Thyroid gland (tissue), 4 donors: ENCODE measurements around the gene MAGT1. TPM values are rescaled to one million over a fixed set of nuclear protein-coding genes. Genes with fewer than 3 reads are reported as not detected.
A peak's percentile ranks its signal among the peaks of the same experiment; 100 is the strongest.

Experiments
- DNase-seq, 2 donors: peaks; one replicate each; pipeline ENCODE4 v3.0.0-alpha.2; 2019
- H3K27ac ChIP-seq, 3 donors: fragments of 200-600 bp; sonication (generic); 1 replicate in 2 of 3; 2 replicates in 1 of 3; pipeline ENCODE4 v1.5.1; 2016 to 2019; ENCODE audit warnings: mild to moderate bottlenecking in 1 of 3, moderate library complexity in 1 of 3
- H3K27me3 ChIP-seq: fragments of 200-600 bp; sonication (generic); one replicate; pipeline ENCODE4 v1.5.1; 2019
- H3K36me3 ChIP-seq, 2 donors: fragments of 200-600 bp; sonication (generic); one replicate each; pipeline ENCODE4 v1.5.1; 2016 to 2019
- H3K4me1 ChIP-seq, 2 donors: fragments of 200-600 bp; sonication (generic); one replicate each; pipeline ENCODE4 v1.5.1; 2017 to 2019
- H3K4me3 ChIP-seq, 3 donors: fragments of 200-600 bp; sonication (generic); replicated peaks in 1 of 3; 1 replicate in 2 of 3; 2 replicates in 1 of 3; pipeline ENCODE4 v1.5.1; 2016; ENCODE audit warnings: mild to moderate bottlenecking in 1 of 3
- H3K9me3 ChIP-seq: fragments of 200-600 bp; sonication (generic); one replicate; pipeline ENCODE4 v1.5.1; 2017
- CTCF ChIP-seq, 6 experiments: fragments of 200-600 bp in 3 of 6; fragments of 450-650 bp in 3 of 6; sonication (generic) in 3 of 6; IDR thresholded peaks; one replicate each; pipeline ENCODE4 v1.5.1; 2016 to 2019; ENCODE audit warnings: antibody characterized with exemption in 6 of 6, mild to moderate bottlenecking in 2 of 6, inconsistent platforms in 1 of 6, moderate library complexity in 1 of 6
- POLR2A ChIP-seq, 2 donors: fragments of 450-650 bp; IDR thresholded peaks; one replicate each; pipeline ENCODE4 v1.6.1; 2017; ENCODE audit warnings: antibody characterized with exemption in 2 of 2, mild to moderate bottlenecking in 2 of 2, moderate library complexity in 1 of 2
- WGBS, 2 donors: methylation state at CpG; one replicate each; pipeline ENCODE4 v1.1.5; 2017; 5-methylcytosine and 5-hydroxymethylcytosine counted together
- intact Hi-C: fragments of 100-400 bp; cut with DNase I; formaldehyde crosslinking; loops from one replicate; pipeline ENCODE4 v1.15.1; 2023
- total RNA-seq, 4 donors: library from RNA; depleted of rRNA; stranded (reverse); fragments of >200 nt; gene quantifications; one replicate each; pipeline ENCODE4 v1.2.3, GENCODE V29; 2016

Gene MAGT1
- total RNA-seq, 4 donors from 2014 or later, result 85.1 to 156 (median 109) TPM

- Histone ChIP-seq H3K36me3 (no peaks in the 10 kb centered on the region), H3K27ac (no peak overlapping the region), H3K27me3 (no peaks in the 10 kb centered on the region), H3K4me3 (no peak overlapping the region), H3K9me3 (no peaks in the 10 kb centered on the region), H3K4me1 (no peaks in the 10 kb centered on the region)
- WGBS, 2 donors, result 53 to 76% methylated on average over 2 of the region's 2 CpGs
- TF ChIP-seq CTCF (IDR thresholded peaks at IDR 0.05) (no peak), POLR2A (IDR thresholded peaks at IDR 0.05) (no peak)
- no peak for DNase-seq
- intact Hi-C loops, result no loop called here
Observed at GRCh38 chrX:77788050-77788449, 107.2 kb downstream of the MAGT1 start.

- intact Hi-C loops, result no loop called here
- no peak for TF ChIP-seq POLR2A (IDR thresholded peaks at IDR 0.05)
- TF ChIP-seq CTCF (IDR thresholded peaks at IDR 0.05), result no peak
- Histone ChIP-seq H3K27ac (peak overlapping the region; percentile 89 to 96 (median 94)), H3K36me3 (no peaks in the 10 kb centered on the region), H3K4me3 (peak overlapping the region in 2 of 3 donors; percentile 48 to 69), H3K9me3 (no peaks in the 10 kb centered on the region), H3K4me1 (no peaks in the 10 kb centered on the region), H3K27me3 (no peaks in the 10 kb centered on the region)
- no peak for DNase-seq
- 41 to 45% methylated on average over 5 of the region's 5 CpGs for WGBS, 2 donors
Observed at GRCh38 chrX:77786365-77786680, 108.9 kb downstream of the MAGT1 start.

- no peak for TF ChIP-seq CTCF (IDR thresholded peaks at IDR 0.05)
- peak in 1 of 2 donors; percentile 62 for TF ChIP-seq POLR2A (IDR thresholded peaks at IDR 0.05)
- 0 to 3% methylated on average over 11 to 29 of the region's 61 CpGs for WGBS, 2 donors
- no peaks in the 10 kb centered on the region for H3K36me3 ChIP-seq
- intact Hi-C loops, result no loop called here
- H3K4me1 ChIP-seq, result no peaks in the 10 kb centered on the region
- peak; percentile 58 to 62 for DNase-seq
- peak within 1 kb of the TSS in 2 of 3 donors; percentile 48 to 69 for H3K4me3 ChIP-seq
- no peaks in the 10 kb centered on the region for H3K27me3 ChIP-seq
- H3K9me3 ChIP-seq, result no peaks in the 10 kb centered on the region
- H3K27ac ChIP-seq, result peak within 1 kb of the TSS; percentile 89 to 96 (median 94)
Observed at GRCh38 chrX:77785486-77786364, 109.5 kb downstream of the MAGT1 start, which contains the start of gene ATRX. Gene ATRX, minus strand, starts transcription at chrX:77786216. Its CDS starts 215 bp downstream, at chrX:77786001.

DNA sequence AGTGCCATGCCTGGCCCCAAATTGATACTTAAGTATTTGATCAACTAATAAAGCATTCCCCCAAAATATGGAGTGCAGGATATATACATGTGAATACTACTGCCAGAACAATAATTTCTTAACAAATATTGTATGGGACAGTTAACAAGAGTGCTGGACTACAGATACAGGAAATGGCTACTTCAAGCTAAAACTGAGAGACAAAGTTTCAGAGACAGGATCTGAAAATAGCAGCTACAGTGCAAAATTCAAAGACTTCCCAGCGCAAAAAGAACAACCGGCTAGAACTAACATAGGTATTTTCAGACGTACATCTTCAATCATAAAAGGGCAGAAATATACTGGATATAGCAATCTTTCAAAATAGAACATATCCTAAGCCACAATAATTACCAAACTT is 115.5 kb downstream of the MAGT1 start:
- Histone ChIP-seq H3K4me1 (no peaks in the 10 kb centered on the region), H3K27ac (no peak overlapping the region), H3K36me3 (no peaks in the 10 kb centered on the region), H3K4me3 (no peak overlapping the region), H3K27me3 (no peaks in the 10 kb centered on the region), H3K9me3 (no peaks in the 10 kb centered on the region)
- 58 to 66% methylated on average over 3 of the region's 3 CpGs for WGBS, 2 donors
- no peak for DNase-seq
- no peak for TF ChIP-seq POLR2A (IDR thresholded peaks at IDR 0.05)
- no peak for TF ChIP-seq CTCF (IDR thresholded peaks at IDR 0.05)
- intact Hi-C loops, result no loop called here

DNA sequence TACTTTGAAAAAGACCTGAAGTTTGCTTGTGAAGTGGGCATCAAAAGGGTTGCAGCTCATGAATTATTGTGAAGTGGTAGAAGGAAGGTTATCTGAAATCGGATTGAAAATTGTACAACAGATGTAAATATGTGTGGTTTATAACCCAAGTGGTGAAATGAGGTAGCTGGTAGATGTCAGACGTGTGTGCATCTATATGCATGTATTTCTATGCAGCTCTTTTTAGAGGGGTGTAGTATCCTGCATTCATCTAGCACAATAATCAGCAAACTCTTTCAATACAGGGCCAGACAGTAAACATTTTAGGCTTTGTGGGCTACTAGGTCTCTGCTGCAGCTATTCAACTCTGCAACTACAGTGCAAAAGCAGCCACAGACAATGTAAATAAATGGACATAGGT is 118.6 kb downstream of the MAGT1 start:
- Histone ChIP-seq H3K36me3 (no peaks in the 10 kb centered on the region), H3K4me3 (no peak overlapping the region), H3K4me1 (no peaks in the 10 kb centered on the region), H3K27me3 (no peaks in the 10 kb centered on the region), H3K27ac (no peak overlapping the region), H3K9me3 (no peaks in the 10 kb centered on the region)
- DNase-seq, result no peak
- intact Hi-C loops, result no loop called here
- TF ChIP-seq POLR2A (IDR thresholded peaks at IDR 0.05) (no peak), CTCF (IDR thresholded peaks at IDR 0.05) (no peak)
- WGBS, 2 donors, result 62 to 70% methylated on average over 2 of the region's 2 CpGs
